Measurements from ENCODE around the gene PATE4.

PATE4 gene

DNA sequence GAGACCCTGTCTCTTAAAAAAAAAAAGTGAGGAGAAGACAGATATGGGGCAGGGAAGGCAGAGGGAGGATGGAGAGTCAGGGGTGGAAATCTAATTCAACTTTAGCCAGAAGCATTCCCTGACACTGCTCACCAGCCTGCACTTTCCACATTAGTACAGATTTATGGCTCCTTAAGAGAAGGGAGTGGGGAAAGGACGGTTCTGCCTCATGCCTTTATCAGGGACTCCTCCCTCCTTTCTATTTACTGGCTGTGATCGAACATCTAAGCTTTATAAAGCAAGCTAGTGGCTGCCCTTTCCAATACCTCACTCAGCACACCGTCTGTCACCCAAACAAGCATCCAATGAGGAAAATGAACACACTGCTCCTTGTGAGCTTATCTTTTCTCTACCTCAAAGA lies at the start of gene PATE4:
Gene PATE4, plus strand, starts transcription at position 301 of the 400 bp plus-strand sequence. Its CDS starts 44 bp downstream, at position 345.
- Histone ChIP-seq H3K27ac (ENCODE audit: low read depth, low read length) (no peak within 1 kb of the TSS), H3K4me1 (ENCODE audit: control insufficient read depth, insufficient read depth, low read length) (no peaks in the 10 kb centered on the region), H3K9me3 (ENCODE audit: control insufficient read depth, insufficient read depth, low read length) (peaks cover 4% of the 10 kb centered on the region; the same call in 1 of the 2 replicates), H3K36me3 (ENCODE audit: control insufficient read depth, insufficient read depth, low read length) (no peaks in the 10 kb centered on the region), H3K27me3 (ENCODE audit: control insufficient read depth, insufficient read depth, low read length) (no peaks in the 10 kb centered on the region), H3K4me3 (ENCODE audit: low read depth, low read length) (no peak within 1 kb of the TSS), H3K9ac (ENCODE audit: low read depth, low read length) (no peak within 1 kb of the TSS)

DNA sequence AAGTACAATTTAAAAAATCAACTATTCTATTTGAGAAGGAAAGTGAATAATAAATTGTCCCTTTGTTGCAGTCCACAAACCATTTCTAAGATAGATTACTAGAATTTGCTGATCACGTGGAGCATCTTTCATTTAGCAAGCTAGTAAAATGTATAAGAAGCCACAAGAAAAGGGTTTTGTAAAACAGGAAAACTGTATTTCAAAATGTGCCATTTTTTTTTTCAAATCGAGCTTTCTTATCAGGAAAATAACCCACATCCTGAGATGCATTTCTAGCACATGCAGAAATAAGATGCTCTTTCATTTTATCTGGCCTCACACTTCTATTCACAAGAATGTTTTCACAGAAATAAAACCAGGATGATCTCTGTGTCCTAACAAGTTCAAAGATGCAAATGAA lies 48.4 kb upstream of the PATE4 start:
- Histone ChIP-seq H3K4me3 (ENCODE audit: low read depth, low read length) (no peak overlapping the region), H3K27ac (ENCODE audit: low read depth, low read length) (no peak overlapping the region), H3K4me1 (ENCODE audit: control insufficient read depth, insufficient read depth, low read length) (no peaks in the 10 kb centered on the region), H3K27me3 (ENCODE audit: control insufficient read depth, insufficient read depth, low read length) (no peaks in the 10 kb centered on the region), H3K9ac (ENCODE audit: low read depth, low read length) (no peak overlapping the region), H3K9me3 (ENCODE audit: control insufficient read depth, insufficient read depth, low read length) (no peaks in the 10 kb centered on the region), H3K36me3 (ENCODE audit: control insufficient read depth, insufficient read depth, low read length) (no peaks in the 10 kb centered on the region)

DNA sequence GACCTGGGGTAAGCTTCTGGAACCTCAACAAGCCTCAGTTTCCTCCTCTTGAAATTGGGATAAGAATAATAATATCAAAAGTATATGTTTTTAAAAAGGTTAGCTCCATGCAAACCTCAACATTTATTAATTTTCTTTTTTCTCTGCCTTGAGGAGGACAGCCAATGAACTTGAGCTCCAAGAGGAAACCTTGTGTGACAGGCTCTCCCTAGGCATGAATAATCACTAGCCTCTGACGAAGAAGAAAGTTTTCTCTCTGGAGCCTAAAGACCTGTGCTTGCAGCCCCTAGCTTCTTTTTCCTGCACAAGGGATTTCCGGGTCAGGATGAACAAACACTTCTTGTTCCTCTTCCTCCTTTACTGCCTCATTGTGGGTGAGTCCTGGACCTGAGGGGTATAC lies 45.3 kb upstream of the PATE4 start, which contains the start of gene PATE3:
Gene PATE3, plus strand, starts transcription at position 301 of the 400 bp plus-strand sequence. Its CDS starts 25 bp downstream, at position 326.
- Histone ChIP-seq H3K4me1 (ENCODE audit: control insufficient read depth, insufficient read depth, low read length) (no peaks in the 10 kb centered on the region), H3K36me3 (ENCODE audit: control insufficient read depth, insufficient read depth, low read length) (no peaks in the 10 kb centered on the region), H3K9ac (ENCODE audit: low read depth, low read length) (no peak within 1 kb of the TSS), H3K9me3 (ENCODE audit: control insufficient read depth, insufficient read depth, low read length) (no peaks in the 10 kb centered on the region), H3K27ac (ENCODE audit: low read depth, low read length) (no peak within 1 kb of the TSS), H3K4me3 (ENCODE audit: low read depth, low read length) (no peak within 1 kb of the TSS), H3K27me3 (ENCODE audit: control insufficient read depth, insufficient read depth, low read length) (no peaks in the 10 kb centered on the region)

DNA sequence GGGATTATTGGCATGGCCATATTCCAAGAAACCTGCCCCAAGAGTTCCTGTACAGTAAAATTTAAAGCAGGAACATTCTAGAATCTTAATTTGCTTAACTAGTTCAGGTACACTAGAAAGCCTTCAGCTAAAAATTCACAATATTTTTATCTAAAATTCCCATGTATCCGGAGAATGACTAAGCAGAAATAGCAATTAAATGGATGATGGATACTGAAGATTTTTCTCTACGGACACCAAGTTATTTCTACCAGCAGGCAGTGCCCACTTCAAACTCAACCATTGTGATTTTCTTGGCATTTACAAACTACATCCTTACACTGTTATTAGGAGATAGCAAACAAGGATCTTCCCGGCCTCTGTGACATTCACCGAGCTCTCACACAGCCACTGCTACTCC lies 42.3 kb upstream of the PATE4 start:
- no peaks in the 10 kb centered on the region for H3K27me3 ChIP-seq (ENCODE audit: control insufficient read depth, insufficient read depth, low read length)
- no peaks in the 10 kb centered on the region for H3K4me1 ChIP-seq (ENCODE audit: control insufficient read depth, insufficient read depth, low read length)
- H3K4me3 ChIP-seq (ENCODE audit: low read depth, low read length) = no peak overlapping the region
- H3K9me3 ChIP-seq (ENCODE audit: control insufficient read depth, insufficient read depth, low read length) = peaks cover 6% of the 10 kb centered on the region; the same call in 1 of the 2 replicates
- no peak overlapping the region for H3K27ac ChIP-seq (ENCODE audit: low read depth, low read length)
- no peak overlapping the region for H3K9ac ChIP-seq (ENCODE audit: low read depth, low read length)
- no peaks in the 10 kb centered on the region for H3K36me3 ChIP-seq (ENCODE audit: control insufficient read depth, insufficient read depth, low read length)

GRCh38 chr11:125797641-125798040 lies 35.5 kb upstream of the PATE4 start:
- Histone ChIP-seq H3K9ac (ENCODE audit: low read depth, low read length) (no peak overlapping the region), H3K27ac (ENCODE audit: low read depth, low read length) (peak overlapping the region; percentile 35), H3K36me3 (ENCODE audit: control insufficient read depth, insufficient read depth, low read length) (no peaks in the 10 kb centered on the region), H3K4me3 (ENCODE audit: low read depth, low read length) (no peak overlapping the region), H3K4me1 (ENCODE audit: control insufficient read depth, insufficient read depth, low read length) (peaks cover 9% of the 10 kb centered on the region), H3K9me3 (ENCODE audit: control insufficient read depth, insufficient read depth, low read length) (peaks cover 10% of the 10 kb centered on the region), H3K27me3 (ENCODE audit: control insufficient read depth, insufficient read depth, low read length) (no peaks in the 10 kb centered on the region)

GRCh38 chr11:125799808-125800207 lies 33.3 kb upstream of the PATE4 start:
- no peaks in the 10 kb centered on the region for H3K36me3 ChIP-seq (ENCODE audit: control insufficient read depth, insufficient read depth, low read length)

DNA sequence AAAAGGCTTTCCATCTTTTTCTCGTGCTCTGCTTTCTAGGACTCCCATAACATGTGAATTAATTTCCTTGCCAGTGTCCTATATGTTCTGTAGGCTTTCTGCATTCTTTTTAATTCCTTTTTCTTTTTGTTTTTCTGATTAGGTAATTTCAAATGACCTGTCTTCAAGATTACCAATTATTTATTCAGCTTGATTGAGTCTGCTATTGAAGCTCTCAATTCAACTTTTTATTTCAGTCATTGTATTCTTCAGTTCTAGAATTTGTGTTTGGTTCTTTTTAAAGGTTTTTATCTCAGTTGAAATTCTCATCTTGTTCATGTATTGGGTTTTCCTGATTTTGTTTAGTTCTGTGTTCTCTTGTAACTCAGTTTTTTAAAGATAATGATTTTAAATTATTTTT lies 30.7 kb upstream of the PATE4 start:
- no peaks in the 10 kb centered on the region for H3K27me3 ChIP-seq (ENCODE audit: control insufficient read depth, insufficient read depth, low read length)
- H3K9me3 ChIP-seq (ENCODE audit: control insufficient read depth, insufficient read depth, low read length) = peaks cover 4% of the 10 kb centered on the region; the same call in 1 of the 2 replicates
- H3K4me3 ChIP-seq (ENCODE audit: low read depth, low read length) = no peak overlapping the region
- peaks cover 9% of the 10 kb centered on the region for H3K4me1 ChIP-seq (ENCODE audit: control insufficient read depth, insufficient read depth, low read length)
- H3K36me3 ChIP-seq (ENCODE audit: control insufficient read depth, insufficient read depth, low read length) = no peaks in the 10 kb centered on the region
- H3K9ac ChIP-seq (ENCODE audit: low read depth, low read length) = no peak overlapping the region
- H3K27ac ChIP-seq (ENCODE audit: low read depth, low read length) = no peak overlapping the region

More at GRCh38 chr11:125799808-125800207, 33.3 kb upstream of the PATE4 start:
- Histone ChIP-seq H3K4me3 (ENCODE audit: low read depth, low read length) (no peak overlapping the region), H3K9me3 (ENCODE audit: control insufficient read depth, insufficient read depth, low read length) (peaks cover 4% of the 10 kb centered on the region; the same call in 1 of the 2 replicates), H3K27ac (ENCODE audit: low read depth, low read length) (no peak overlapping the region), H3K4me1 (ENCODE audit: control insufficient read depth, insufficient read depth, low read length) (peaks cover 9% of the 10 kb centered on the region), H3K27me3 (ENCODE audit: control insufficient read depth, insufficient read depth, low read length) (no peaks in the 10 kb centered on the region), H3K9ac (ENCODE audit: low read depth, low read length) (no peak overlapping the region)

DNA sequence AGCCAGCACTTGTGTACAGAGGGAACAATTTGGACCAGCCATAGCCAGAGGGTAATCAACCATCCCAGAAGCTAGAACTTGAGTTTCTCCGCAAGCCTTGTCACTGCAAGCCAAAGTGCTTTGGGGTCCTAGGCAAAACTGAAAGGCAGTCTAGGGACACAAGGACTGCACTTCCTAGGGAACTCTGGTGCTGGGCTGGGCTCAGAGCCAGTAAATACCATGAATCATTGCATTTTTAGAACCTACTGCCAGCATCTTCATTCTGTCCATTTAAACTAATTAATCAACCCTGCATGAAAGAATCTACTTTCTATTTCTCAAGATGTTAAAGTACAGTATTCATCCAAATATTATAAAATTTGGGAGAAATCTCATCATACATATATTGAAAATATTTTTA lies 25.2 kb upstream of the PATE4 start:
- Histone ChIP-seq H3K36me3 (ENCODE audit: control insufficient read depth, insufficient read depth, low read length) (no peaks in the 10 kb centered on the region), H3K27ac (ENCODE audit: low read depth, low read length) (no peak overlapping the region), H3K27me3 (ENCODE audit: control insufficient read depth, insufficient read depth, low read length) (no peaks in the 10 kb centered on the region), H3K4me1 (ENCODE audit: control insufficient read depth, insufficient read depth, low read length) (no peaks in the 10 kb centered on the region), H3K9ac (ENCODE audit: low read depth, low read length) (no peak overlapping the region), H3K4me3 (ENCODE audit: low read depth, low read length) (no peak overlapping the region), H3K9me3 (ENCODE audit: control insufficient read depth, insufficient read depth, low read length) (no peaks in the 10 kb centered on the region)

GRCh38 chr11:125835748-125836147 lies 2.6 kb downstream of the PATE4 start:
- H3K9me3 ChIP-seq (ENCODE audit: control insufficient read depth, insufficient read depth, low read length) = peaks cover 4% of the 10 kb centered on the region; the same call in 1 of the 2 replicates
- H3K27ac ChIP-seq (ENCODE audit: low read depth, low read length) = no peak overlapping the region
- no peaks in the 10 kb centered on the region for H3K4me1 ChIP-seq (ENCODE audit: control insufficient read depth, insufficient read depth, low read length)
- no peaks in the 10 kb centered on the region for H3K27me3 ChIP-seq (ENCODE audit: control insufficient read depth, insufficient read depth, low read length)
- no peak overlapping the region for H3K4me3 ChIP-seq (ENCODE audit: low read depth, low read length)
- H3K36me3 ChIP-seq (ENCODE audit: control insufficient read depth, insufficient read depth, low read length) = no peaks in the 10 kb centered on the region
- H3K9ac ChIP-seq (ENCODE audit: low read depth, low read length) = no peak overlapping the region

DNA sequence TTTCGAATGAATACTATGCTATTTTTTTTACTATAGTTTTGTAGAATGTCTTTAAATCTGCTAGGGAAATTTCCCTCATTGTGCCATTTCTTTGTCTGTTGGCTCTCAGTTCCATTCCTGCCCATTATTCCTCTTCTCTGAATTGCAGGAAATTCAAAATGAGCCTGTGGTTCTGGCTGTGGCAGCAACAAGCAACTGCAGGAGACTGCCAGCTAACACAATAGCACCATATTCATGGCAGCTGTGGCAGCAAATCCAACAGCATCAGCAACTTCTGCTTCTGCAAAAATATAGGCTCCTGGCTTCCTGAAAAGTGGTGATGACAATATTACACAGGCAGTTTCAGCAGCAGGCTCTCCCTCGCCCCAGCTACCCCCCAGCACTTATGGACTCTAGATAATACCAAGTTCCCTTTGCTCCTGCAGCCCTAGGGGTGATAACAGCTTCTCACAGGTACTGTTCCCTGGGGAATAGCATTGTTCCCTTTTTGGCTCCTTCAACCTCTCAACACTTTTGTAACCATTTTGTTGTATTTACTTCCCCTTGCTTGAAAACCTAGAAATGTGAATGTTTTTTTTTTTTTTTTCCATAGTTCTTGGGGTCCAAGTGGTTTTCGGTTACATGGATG lies 9.3 kb downstream of the PATE4 start:
- Histone ChIP-seq H3K27me3 (ENCODE audit: control insufficient read depth, insufficient read depth, low read length) (no peaks in the 10 kb centered on the region), H3K4me1 (ENCODE audit: control insufficient read depth, insufficient read depth, low read length) (peaks cover 4% of the 10 kb centered on the region; the same call in 1 of the 2 replicates), H3K9ac (ENCODE audit: low read depth, low read length) (no peak overlapping the region), H3K9me3 (ENCODE audit: control insufficient read depth, insufficient read depth, low read length) (peaks cover 7% of the 10 kb centered on the region; the same call in 1 of the 2 replicates), H3K36me3 (ENCODE audit: control insufficient read depth, insufficient read depth, low read length) (no peaks in the 10 kb centered on the region), H3K4me3 (ENCODE audit: low read depth, low read length) (no peak overlapping the region), H3K27ac (ENCODE audit: low read depth, low read length) (no peak overlapping the region)

GRCh38 chr11:125846188-125846587 lies 13.1 kb downstream of the PATE4 start:
- Histone ChIP-seq H3K36me3 (ENCODE audit: control insufficient read depth, insufficient read depth, low read length) (no peaks in the 10 kb centered on the region), H3K4me3 (ENCODE audit: low read depth, low read length) (no peak overlapping the region), H3K27ac (ENCODE audit: low read depth, low read length) (no peak overlapping the region), H3K4me1 (ENCODE audit: control insufficient read depth, insufficient read depth, low read length) (peaks cover 4% of the 10 kb centered on the region; the same call in 1 of the 2 replicates), H3K9me3 (ENCODE audit: control insufficient read depth, insufficient read depth, low read length) (peaks cover 7% of the 10 kb centered on the region; the same call in 1 of the 2 replicates), H3K27me3 (ENCODE audit: control insufficient read depth, insufficient read depth, low read length) (no peaks in the 10 kb centered on the region), H3K9ac (ENCODE audit: low read depth, low read length) (no peak overlapping the region)
